Adrenal gland (tissue), 19 donors: ENCODE data around the gene EZR. TPM values are rescaled to one million over a fixed set of nuclear protein-coding genes. Genes with fewer than 3 reads are reported as not detected.

Source experiments
- DNase-seq, 7 donors: peaks; one replicate each; pipeline ENCODE4 v3.0.0-alpha.2; 2019 to 2020
- H3K27ac ChIP-seq, 5 donors: fragments of 200-600 bp; sonication (generic) in 4 of 5; 1 replicate in 3 of 5; 2 replicates in 2 of 5; pipeline versions ENCODE4 v1.5.1 to v1.8.0; 2016 to 2020; ENCODE audit warnings: mild to moderate bottlenecking in 1 of 5
- H3K27me3 ChIP-seq: fragments of 200-600 bp; 2 replicates; pipeline ENCODE4 v1.8.0; 2021
- H3K36me3 ChIP-seq, 2 donors: fragments of 200-600 bp; replicated peaks in 1 of 2; 1 replicate in 1 of 2; 2 replicates in 1 of 2; pipeline versions ENCODE4 v1.5.1 to v1.8.0; 2018 to 2022
- H3K4me1 ChIP-seq, 2 donors: fragments of 200-600 bp; replicated peaks in 1 of 2; 1 replicate in 1 of 2; 2 replicates in 1 of 2; pipeline versions ENCODE4 v1.5.1 to v1.8.0; 2018 to 2021
- H3K4me3 ChIP-seq, 4 donors: fragments of 200-600 bp; sonication (generic) in 3 of 4; one replicate each; pipeline ENCODE4 v1.5.1; 2016 to 2018
- H3K9me3 ChIP-seq, 3 donors: fragments of 200-600 bp; sonication (generic) in 1 of 3; replicated peaks in 1 of 3; 1 replicate in 2 of 3; 2 replicates in 1 of 3; pipeline versions ENCODE4 v1.5.1 to v1.8.0; 2016 to 2021
- CTCF ChIP-seq, 6 experiments: fragments of 450-650 bp in 4 of 6; fragments of 200-600 bp in 2 of 6; sonication (generic) in 1 of 6; IDR thresholded peaks; 1 replicate in 5 of 6; 2 replicates in 1 of 6; pipeline versions ENCODE4 v1.5.1 to v1.8.0; 2016 to 2021; ENCODE audit warnings: antibody characterized with exemption in 6 of 6, mild to moderate bottlenecking in 2 of 6, moderate library complexity in 1 of 6
- POLR2A ChIP-seq, 2 donors: fragments of 450-650 bp; IDR thresholded peaks; one replicate each; pipeline ENCODE4 v1.6.1; 2017; ENCODE audit warnings: antibody characterized with exemption in 2 of 2, mild to moderate bottlenecking in 2 of 2, moderate library complexity in 1 of 2
- WGBS, 4 donors: extraction: QIAGEN DNeasy Blood & Tissue Kit in 2 of 4; methylation state at CpG; one replicate each; pipeline versions ENCODE4 v1.1.5 to v1.1.7; 2013 to 2017; 5-methylcytosine and 5-hydroxymethylcytosine counted together
- intact Hi-C, 2 donors: fragments of 100-400 bp; cut with DNase I; formaldehyde crosslinking; loops; one replicate each; pipeline versions ENCODE4 v1.14.1 to v1.15.0; 2022 to 2023
- long read RNA-seq, 10 donors: library from polyadenylated mRNA in 3 of 10; unstranded in 2 of 10; stranded (forward) in 1 of 10; transcript quantifications; one replicate each; pipeline ENCODE4 v2.0.0 and lab custom pipeline, GENCODE V29; 2021 to 2026
- polyA plus RNA-seq, 3 donors: library from polyadenylated mRNA; stranded (reverse); fragments of 200-250 nt in 2 of 3; fragments of 350-450 nt in 1 of 3; fragmentation: Illumina TruSeq in 1 of 3; extraction: RNeasy Lipid Tissue Mini Kit (QIAGEN cat#74804) in 1 of 3; gene quantifications; one replicate each; pipeline ENCODE4 v1.2.3, GENCODE V29; 2013 to 2014
- total RNA-seq, 9 donors: library from RNA; depleted of rRNA in 4 of 9; stranded (reverse); fragments of >200 nt in 4 of 9; fragments of 120-200 nt in 1 of 9; fragmentation: NEBNext Ultra II Directional in 1 of 9; extraction: Animal tissue kit (Norgen Biotek cat#: 25700) in 1 of 9; gene quantifications; one replicate each; pipeline versions ENCODE4 v1.1.0 to v1.2.4, GENCODE V29; 2013 to 2023
- donor health status: healthy with polysubstance abuse.
- donor health status: Bipolar disorder and iron deficiency.
- donor health status: DM: yes; HTN: yes; CAD: no.
- donor health status: DM: no; HTN: no; CAD: no.
- donor health status: DM: no; HTN: no; CAD: no.
- donor health status: DM: yes; HTN: yes; CAD: no.

EZR gene
- total RNA-seq (100 to 1,000 TPM; 190 to 476 (median 386) TPM), polyA plus RNA-seq (100 to 1,000 TPM in 2 of 3 donors, 10 to 100 TPM in 1; 80.3 to 355 (median 132) TPM)
- long read RNA-seq, donor 1, transcript EZR-202 (14 exons, 3,096 nt): minor isoform, 13 of 114 reads
- long read RNA-seq, donor 1, transcript EZR-201 (13 exons, 3,068 nt): major isoform, 20 of 114 reads
- long read RNA-seq, donor 1, partial matches to known transcripts: 75 of 114 reads
- long read RNA-seq, donor 1, other reads (novel, unspliced or antisense): 6 of 114 reads
- long read RNA-seq, donor 2, transcript EZR-201 (13 exons, 3,068 nt): major isoform, 22 of 82 reads
- long read RNA-seq, donor 2, transcript EZR-202 (14 exons, 3,096 nt): minor isoform, 15 of 82 reads
- long read RNA-seq, donor 2, partial matches to known transcripts: 45 of 82 reads
- long read RNA-seq, donor 2, other reads (novel, unspliced or antisense): 0 of 82 reads
- long read RNA-seq, donor 3, transcript EZR-201 (13 exons, 3,068 nt): major isoform, 10 of 46 reads
- long read RNA-seq, donor 3, transcript EZR-202 (14 exons, 3,096 nt): minor isoform, 8 of 46 reads
- long read RNA-seq, donor 3, partial matches to known transcripts: 28 of 46 reads
- long read RNA-seq, donor 3, other reads (novel, unspliced or antisense): 0 of 46 reads
- long read RNA-seq, donor 4, transcript EZR-201 (13 exons, 3,068 nt): minor isoform, 97 of 368 reads
- long read RNA-seq, donor 4, transcript EZR-202 (14 exons, 3,096 nt): major isoform, 108 of 368 reads
- long read RNA-seq, donor 4, partial matches to known transcripts: 139 of 368 reads
- long read RNA-seq, donor 4, other reads (novel, unspliced or antisense): 24 of 368 reads
- long read RNA-seq, donor 5, transcript EZR-202 (14 exons, 3,096 nt): major isoform, 616 of 1,249 reads
- long read RNA-seq, donor 5, transcript EZR-201 (13 exons, 3,068 nt): minor isoform, 506 of 1,249 reads
- long read RNA-seq, donor 5, partial matches to known transcripts: 68 of 1,249 reads
- long read RNA-seq, donor 5, other reads (novel, unspliced or antisense): 59 of 1,249 reads
- long read RNA-seq, donor 6, transcript EZR-201 (13 exons, 3,068 nt): minor isoform, 46 of 270 reads
- long read RNA-seq, donor 6, transcript EZR-202 (14 exons, 3,096 nt): major isoform, 61 of 270 reads
- long read RNA-seq, donor 6, partial matches to known transcripts: 116 of 270 reads
- long read RNA-seq, donor 6, other reads (novel, unspliced or antisense): 47 of 270 reads
- long read RNA-seq, donor 7, transcript EZR-201 (13 exons, 3,068 nt): major isoform, 7 of 35 reads
- long read RNA-seq, donor 7, partial matches to known transcripts: 26 of 35 reads
- long read RNA-seq, donor 7, other reads (novel, unspliced or antisense): 0 of 35 reads
- long read RNA-seq, donor 8, transcript EZR-202 (14 exons, 3,096 nt): minor isoform, 12 of 86 reads
- long read RNA-seq, donor 8, transcript EZR-201 (13 exons, 3,068 nt): major isoform, 33 of 86 reads
- long read RNA-seq, donor 8, partial matches to known transcripts: 36 of 86 reads
- long read RNA-seq, donor 8, other reads (novel, unspliced or antisense): 5 of 86 reads
- long read RNA-seq, donor 9, transcript EZR-202 (14 exons, 3,096 nt): minor isoform, 6 of 47 reads
- long read RNA-seq, donor 9, transcript EZR-201 (13 exons, 3,068 nt): major isoform, 12 of 47 reads
- long read RNA-seq, donor 9, partial matches to known transcripts: 29 of 47 reads
- long read RNA-seq, donor 9, other reads (novel, unspliced or antisense): 0 of 47 reads
- long read RNA-seq, donor 10, transcript EZR-202 (14 exons, 3,096 nt): minor isoform, 8 of 30 reads
- long read RNA-seq, donor 10, transcript EZR-201 (13 exons, 3,068 nt): major isoform, 22 of 30 reads
- long read RNA-seq, donor 10, partial matches to known transcripts: 0 of 30 reads
- long read RNA-seq, donor 10, other reads (novel, unspliced or antisense): 0 of 30 reads

GRCh38 chr6:158819213-158819976 is at the start of gene EZR:
Gene EZR, minus strand, starts transcription at chr6:158819368. Its CDS starts 1,275 bp downstream, at chr6:158818093.
- TF ChIP-seq CTCF (IDR thresholded peaks at IDR 0.05): no peak
- TF ChIP-seq POLR2A (IDR thresholded peaks at IDR 0.05): peak in 1 of 2 donors; percentile 79
- peak within 1 kb of the TSS; percentile 64 to 97 (median 91) for H3K27ac ChIP-seq
- intact Hi-C loops: loop anchor here in 1 of 2 donors (10.0 kb wide), 1 partner anchor 155 kb away; no protein-coding TSS in a partner anchor
- H3K4me1 ChIP-seq: peaks cover 17 to 27% of the 10 kb centered on the region in 2 donors
- H3K4me3 ChIP-seq: peak within 1 kb of the TSS; percentile 37 to 83 (median 66)
- H3K36me3 ChIP-seq: no peaks in the 10 kb centered on the region
- 8 to 29% (median 16%) methylated on average over 16 to 67 of the region's 67 CpGs for WGBS, 4 donors
- peak; percentile 77 to 86 (median 80) for DNase-seq
- H3K9me3 ChIP-seq: no peaks in the 10 kb centered on the region
- no peaks in the 10 kb centered on the region for H3K27me3 ChIP-seq

- intact Hi-C loops: no loop called here
- DNase-seq: no peak
- no peaks in the 10 kb centered on the region for H3K36me3 ChIP-seq
- TF ChIP-seq POLR2A (IDR thresholded peaks at IDR 0.05): no peak
- no peaks in the 10 kb centered on the region for H3K9me3 ChIP-seq
- H3K4me3 ChIP-seq: no peak overlapping the region
- peak overlapping the region in 2 of 5 donors; percentile 92 to 96 for H3K27ac ChIP-seq
- whole genome bisulfite sequencing, 4 donors: 89 to 97% (median 92%) methylated on average over 6 of the region's 6 CpGs
- H3K4me1 ChIP-seq: peaks cover 3 to 6% of the 10 kb centered on the region in 2 donors
- H3K27me3 ChIP-seq: no peaks in the 10 kb centered on the region
Measured at GRCh38 chr6:158868122-158868480, 48.9 kb upstream of the EZR start.

- DNase-seq: peak in 1 of 7 donors; percentile 22
- H3K27me3 ChIP-seq: no peaks in the 10 kb centered on the region
- H3K36me3 ChIP-seq: no peaks in the 10 kb centered on the region
- H3K4me1 ChIP-seq: peaks cover 3 to 6% of the 10 kb centered on the region in 2 donors
- H3K27ac ChIP-seq: peak overlapping the region in 1 of 5 donors; percentile 25
- intact Hi-C loops: no loop called here
- 88 to 91% (median 89%) methylated on average over 10 of the region's 10 CpGs for WGBS, 4 donors
- no peak for TF ChIP-seq CTCF (IDR thresholded peaks at IDR 0.05)
- no peak for TF ChIP-seq POLR2A (IDR thresholded peaks at IDR 0.05)
- H3K4me3 ChIP-seq: no peak overlapping the region
- no peaks in the 10 kb centered on the region for H3K9me3 ChIP-seq
Measured at GRCh38 chr6:158867381-158868121, 48.4 kb upstream of the EZR start.
